Caki2 (cell line): ENCODE measurements around the gene JAM3. TPM values are rescaled to one million over a fixed set of nuclear protein-coding genes. Genes with fewer than 3 reads are reported as not detected.

Experiments used
- total RNA-seq: library from RNA; depleted of rRNA; stranded (reverse); fragments of >200 nt; shearing (Covaris generic); gene quantifications from 2 replicates; pipeline ENCODE4 v1.2.3, GENCODE V29; 2014; ENCODE audit warnings: low replicate concordance; rRNA removed

JAM3 gene
- total RNA-seq, 1 experiment from 2014 or later = not detected

Other genes starting within 250 kb of the JAM3 start
- gene SPATA19, start 223.6 kb upstream of the JAM3 start, total RNA-seq = not detected in 2 replicates
- 0.07 TPM in 1 of 2 replicates, not detected in the other for gene IGSF9B, start 112.1 kb upstream of the JAM3 start, total RNA-seq
- gene NCAPD3, start 154.9 kb downstream of the JAM3 start, total RNA-seq = 13.4 and 14.1 TPM in 2 replicates
- 9.0 and 11.5 TPM in 2 replicates for gene VPS26B, start 155.6 kb downstream of the JAM3 start, total RNA-seq
- 15.5 and 17.9 TPM in 2 replicates for gene THYN1, start 184.3 kb downstream of the JAM3 start, total RNA-seq
- 7.5 and 8.2 TPM in 2 replicates for gene ACAD8, start 184.5 kb downstream of the JAM3 start, total RNA-seq
- gene GLB1L3, start 207.3 kb downstream of the JAM3 start, total RNA-seq = not detected in 2 replicates